Suprapubic skin (tissue), 3 donors: ENCODE data around the gene LMAN1.

Experiments used
- CTCF ChIP-seq, 2 donors: fragments of 200-600 bp in 1 of 2; fragments of 450-650 bp in 1 of 2; sonication (generic) in 1 of 2; IDR thresholded peaks; one replicate each; pipeline ENCODE4 v1.5.1; 2016 to 2019; ENCODE audit warnings: antibody characterized with exemption in 2 of 2, mild to moderate bottlenecking in 1 of 2, moderate library complexity in 1 of 2
- POLR2A ChIP-seq, 2 donors: fragments of 450-650 bp; IDR thresholded peaks; one replicate each; pipeline ENCODE4 v1.6.1; 2017; ENCODE audit warnings: antibody characterized with exemption in 2 of 2, mild to moderate bottlenecking in 2 of 2, moderate library complexity in 2 of 2

DNA sequence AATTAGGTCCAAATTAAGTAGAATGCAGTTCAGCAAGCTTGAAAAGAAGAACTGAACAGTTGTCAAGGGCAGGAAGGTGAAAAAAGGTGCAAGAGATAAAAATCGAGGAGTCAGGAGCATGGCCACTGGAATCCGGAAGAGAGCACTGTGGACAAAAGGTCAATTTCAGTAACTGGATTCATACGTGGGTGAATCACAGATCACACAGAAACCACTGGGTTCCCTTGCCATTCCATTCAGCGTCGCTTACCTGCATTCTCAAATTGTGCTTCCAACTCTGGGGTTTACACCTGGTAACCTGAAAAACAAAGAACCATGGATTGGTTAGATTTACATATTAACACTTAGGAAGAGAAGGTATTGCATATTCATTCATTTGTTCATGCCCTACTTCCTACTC, 21.6 kb upstream of the LMAN1 start:
- TF ChIP-seq CTCF (IDR thresholded peaks at IDR 0.05) (no peak), POLR2A (IDR thresholded peaks at IDR 0.05) (no peak)
